Measurements from ENCODE around the gene ERAL1.

DNA sequence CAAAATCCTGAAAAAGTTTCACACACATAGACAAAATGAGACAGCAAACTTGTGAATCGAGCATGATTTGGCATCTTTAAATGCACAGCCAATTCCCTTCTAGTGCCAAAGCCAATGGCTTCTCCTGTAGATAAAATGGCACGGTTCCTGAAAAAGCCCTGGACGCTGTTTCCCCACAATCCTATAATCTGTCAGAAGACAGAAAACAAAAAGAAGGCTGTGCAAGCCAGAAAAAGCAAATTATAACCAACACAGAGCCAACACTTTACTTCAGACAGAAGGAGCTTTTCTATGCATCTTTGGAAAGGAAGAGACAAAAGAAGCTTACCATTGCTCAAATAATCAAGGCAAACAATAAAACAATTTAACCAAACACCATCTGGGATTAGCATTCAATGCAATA lies 36.0 kb upstream of the ERAL1 start:
- TF ChIP-seq POLR2A (IDR thresholded peaks at IDR 0.05; ENCODE audit: low read depth, low read length) (no peak), POLR2AphosphoS5 (IDR thresholded peaks at IDR 0.05; ENCODE audit: low read depth, low read length) (no peak), TAF1 (IDR thresholded peaks at IDR 0.05; ENCODE audit: borderline replicate concordance, low read depth, low read length) (no peak)
